GM10248 (cell line): ENCODE results near the gene HOOK2.
"Not testable (repeated sequence)": the region's sequence is repeated elsewhere in the genome, so short reads cannot be mapped to it uniquely, and the experiment has no call there.

Source experiments
- CTCF ChIA-PET: fragments of 300-600 bp; sonication (Branson Sonifier 250); formaldehyde crosslinking; extraction: SDS; loops from one replicate; lab custom pipeline; 2021; ENCODE audit warnings: antibody characterized with exemption; lab: Yijun Ruan, JAX
- POLR2A ChIA-PET: fragments of 350-650 bp; sonication (Branson Sonifier 250); formaldehyde crosslinking; extraction: SDS; loops from one replicate; lab custom pipeline; 2020; ENCODE audit warnings: antibody characterized with exemption; lab: Yijun Ruan, JAX
- DNase-seq: peaks from one replicate; pipeline ENCODE4 v3.0.0; 2012; ENCODE audit errors: extremely low spot score
- TF ChIP-seq, protein P1 (sequence below): IDR thresholded peaks from 2 replicates; pipeline ENCODE4 v1.5.1; 2012; ENCODE audit warnings: mild to moderate bottlenecking, low read depth; ENCODE audit errors: extremely low read depth, missing control alignments, control extremely low read depth

Gene HOOK2

DNA sequence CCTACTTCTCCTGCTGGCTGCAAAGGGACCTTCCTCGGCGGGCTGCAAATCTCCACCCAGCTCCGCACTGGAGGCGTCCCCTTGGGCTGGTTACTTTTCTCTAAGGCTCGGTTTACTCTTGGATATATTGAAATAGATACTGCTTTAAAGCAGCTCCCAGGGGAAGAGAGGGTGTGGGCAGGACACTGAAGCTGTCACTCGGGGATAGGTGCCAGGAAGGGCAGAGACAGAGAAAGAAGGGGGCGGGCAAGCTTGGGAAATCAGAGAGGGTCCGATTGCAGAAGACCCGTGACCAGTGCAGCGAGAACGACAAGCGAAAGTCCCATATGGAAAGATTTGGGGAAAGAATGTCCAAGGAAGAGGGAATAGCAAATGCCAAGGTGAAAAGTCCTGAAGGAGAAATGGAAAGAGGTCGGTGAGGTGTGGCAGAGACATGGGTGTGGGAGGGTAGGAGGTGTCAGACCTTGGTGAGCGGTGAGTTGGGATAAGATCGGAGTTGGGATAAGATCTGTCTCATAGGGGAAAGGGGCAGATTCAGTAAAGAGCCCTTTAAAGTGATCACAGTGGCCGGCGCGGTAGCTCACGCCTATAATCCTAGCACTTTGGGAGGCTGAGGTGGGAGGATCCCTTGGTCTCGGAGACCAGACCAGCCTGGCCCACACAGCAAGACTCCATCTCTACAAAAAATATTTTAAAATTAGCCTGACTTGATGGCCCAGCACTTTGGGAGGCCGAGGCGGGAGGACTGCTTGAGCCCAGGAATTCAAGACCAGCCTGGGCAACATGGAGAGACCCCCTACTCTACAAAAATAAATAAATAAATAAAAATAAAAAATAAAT, 27.1 kb upstream of the HOOK2 start:
- CTCF ChIA-PET: interaction anchor here (0.7 to 17.0 kb wide), 7 partner anchors 10 to 45 kb away, joined by 3 to 399 read pairs (median 11); partner anchors contain the start of gene HOOK2
- TF ChIP-seq, protein P1, sequence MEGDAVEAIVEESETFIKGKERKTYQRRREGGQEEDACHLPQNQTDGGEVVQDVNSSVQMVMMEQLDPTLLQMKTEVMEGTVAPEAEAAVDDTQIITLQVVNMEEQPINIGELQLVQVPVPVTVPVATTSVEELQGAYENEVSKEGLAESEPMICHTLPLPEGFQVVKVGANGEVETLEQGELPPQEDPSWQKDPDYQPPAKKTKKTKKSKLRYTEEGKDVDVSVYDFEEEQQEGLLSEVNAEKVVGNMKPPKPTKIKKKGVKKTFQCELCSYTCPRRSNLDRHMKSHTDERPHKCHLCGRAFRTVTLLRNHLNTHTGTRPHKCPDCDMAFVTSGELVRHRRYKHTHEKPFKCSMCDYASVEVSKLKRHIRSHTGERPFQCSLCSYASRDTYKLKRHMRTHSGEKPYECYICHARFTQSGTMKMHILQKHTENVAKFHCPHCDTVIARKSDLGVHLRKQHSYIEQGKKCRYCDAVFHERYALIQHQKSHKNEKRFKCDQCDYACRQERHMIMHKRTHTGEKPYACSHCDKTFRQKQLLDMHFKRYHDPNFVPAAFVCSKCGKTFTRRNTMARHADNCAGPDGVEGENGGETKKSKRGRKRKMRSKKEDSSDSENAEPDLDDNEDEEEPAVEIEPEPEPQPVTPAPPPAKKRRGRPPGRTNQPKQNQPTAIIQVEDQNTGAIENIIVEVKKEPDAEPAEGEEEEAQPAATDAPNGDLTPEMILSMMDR: no peak
- no peak for DNase-seq
- POLR2A ChIA-PET: interaction anchor here (2.2 kb wide), 1 partner anchor 11 kb away, joined by 9 read pairs; the partner anchor contains the start of gene JUNB

DNA sequence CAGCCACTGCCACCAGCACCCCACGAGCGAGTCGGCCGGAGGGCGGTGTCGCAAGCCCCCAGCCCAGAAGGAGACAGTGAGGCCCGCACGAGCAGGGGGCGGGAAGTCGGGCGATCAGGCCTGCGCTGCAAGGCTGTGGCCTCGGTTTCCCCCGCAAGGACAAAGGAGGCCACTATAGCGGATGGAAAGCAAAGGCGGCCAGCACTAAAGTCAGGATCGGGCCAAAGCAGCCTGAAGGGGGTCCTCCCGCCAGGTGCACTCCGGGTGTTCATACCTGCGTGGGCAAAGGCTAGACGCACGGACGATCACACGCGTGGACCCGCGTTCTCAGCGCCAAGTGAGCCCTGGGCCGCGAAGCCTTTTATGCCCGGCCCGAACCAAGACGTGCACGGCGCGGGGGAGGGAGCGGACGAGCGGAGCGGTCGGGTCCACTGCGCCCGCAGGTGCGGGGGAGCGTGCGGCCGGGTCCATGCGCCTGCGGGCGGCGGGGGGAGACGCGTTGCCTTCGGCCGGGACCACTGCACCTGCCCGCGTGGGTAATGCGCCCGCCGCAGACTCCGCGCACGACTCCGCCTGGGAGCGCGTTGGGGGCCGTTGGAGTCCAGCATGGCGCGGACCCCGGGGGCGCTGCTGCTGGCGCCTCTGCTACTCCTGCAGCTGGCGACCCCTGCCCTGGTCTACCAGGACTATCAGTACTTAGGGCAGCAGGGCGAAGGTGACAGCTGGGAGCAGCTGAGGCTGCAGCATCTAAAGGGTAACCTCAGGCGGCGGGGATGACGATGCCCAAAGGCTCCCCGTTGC, 26.3 kb upstream of the HOOK2 start, which contains the start of the genes PRDX2 and THSD8:
TSS of gene PRDX2 (minus strand) at position 335 of the 801 bp plus-strand sequence. CDS start 539 bp downstream, outside the sequence.
TSS of gene THSD8 (plus strand) at position 604 of the 801 bp plus-strand sequence. CDS start at position 607, 3 bp downstream.
- ChIA-PET POLR2A (interaction anchor here (2.2 kb wide), 1 partner anchor 10 kb away, joined by 9 read pairs; the partner anchor contains the start of gene JUNB), CTCF (interaction anchor here (1.2 to 17.0 kb wide), 7 partner anchors 9 to 46 kb away, joined by 3 to 550 read pairs (median 16); partner anchors contain the start of gene HOOK2)
- DNase-seq: peak; percentile 80
- TF ChIP-seq, protein P1: no peak

DNA sequence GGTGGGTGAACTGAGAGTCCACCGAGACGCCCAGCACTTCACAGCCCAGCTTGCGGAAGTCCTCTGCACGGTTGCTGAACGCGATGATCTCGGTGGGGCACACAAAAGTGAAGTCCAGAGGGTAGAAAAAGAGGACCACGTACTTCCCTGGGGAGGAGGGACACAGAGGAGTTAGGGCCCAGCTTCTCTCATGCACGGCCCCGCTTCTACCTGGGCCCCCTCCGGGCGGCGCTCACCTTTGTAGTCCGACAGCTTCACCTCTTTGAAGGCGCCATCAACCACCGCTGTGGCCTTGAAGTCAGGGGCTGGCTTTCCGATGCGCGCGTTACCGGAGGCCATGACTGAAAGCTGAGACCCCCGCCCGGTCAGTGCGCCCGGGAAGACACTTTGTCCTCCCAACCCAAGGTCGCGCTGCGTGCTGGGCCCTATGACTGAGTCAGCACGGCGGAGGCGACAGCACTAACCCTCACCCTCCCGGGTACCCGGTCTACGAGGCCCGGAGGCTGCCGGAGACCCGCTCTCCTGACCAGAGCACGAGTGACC, 25.6 kb upstream of the HOOK2 start:
- TF ChIP-seq, protein P1: no peak
- ChIA-PET POLR2A (interaction anchor here (2.2 kb wide), 1 partner anchor 9 kb away, joined by 9 read pairs; the partner anchor contains the start of gene JUNB), CTCF (interaction anchor here (3.2 to 17.0 kb wide), 3 partner anchors 24 to 46 kb away, joined by 16 to 550 read pairs (median 399); partner anchors contain the start of gene HOOK2)
- DNase-seq: no peak

DNA sequence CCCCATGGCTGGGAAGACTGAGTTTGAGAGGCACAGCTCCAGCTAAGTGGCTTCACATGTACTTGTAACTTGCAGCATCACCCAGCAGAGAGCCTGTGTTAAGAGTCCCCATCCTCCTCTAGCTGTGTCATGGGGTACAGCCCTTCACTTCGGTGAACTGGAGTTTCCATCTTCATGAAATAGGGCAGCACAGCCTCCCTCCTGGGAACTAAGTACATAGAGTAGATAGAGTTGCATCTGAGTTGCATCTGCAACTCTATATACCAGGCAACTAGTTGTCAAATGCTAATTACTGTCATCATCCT, 25.1 kb upstream of the HOOK2 start:
- CTCF ChIA-PET: interaction anchor here (1.3 to 17.0 kb wide), 3 partner anchors 23 to 123 kb away, joined by 4 to 550 read pairs (median 399); partner anchors contain the start of gene HOOK2
- POLR2A ChIA-PET: interaction anchor here (0.6 to 2.2 kb wide), 2 partner anchors 8 to 40 kb away, joined by 3 to 9 read pairs; partner anchors contain the start of gene JUNB
- TF ChIP-seq, protein P1: no peak
- DNase-seq: no peak

DNA sequence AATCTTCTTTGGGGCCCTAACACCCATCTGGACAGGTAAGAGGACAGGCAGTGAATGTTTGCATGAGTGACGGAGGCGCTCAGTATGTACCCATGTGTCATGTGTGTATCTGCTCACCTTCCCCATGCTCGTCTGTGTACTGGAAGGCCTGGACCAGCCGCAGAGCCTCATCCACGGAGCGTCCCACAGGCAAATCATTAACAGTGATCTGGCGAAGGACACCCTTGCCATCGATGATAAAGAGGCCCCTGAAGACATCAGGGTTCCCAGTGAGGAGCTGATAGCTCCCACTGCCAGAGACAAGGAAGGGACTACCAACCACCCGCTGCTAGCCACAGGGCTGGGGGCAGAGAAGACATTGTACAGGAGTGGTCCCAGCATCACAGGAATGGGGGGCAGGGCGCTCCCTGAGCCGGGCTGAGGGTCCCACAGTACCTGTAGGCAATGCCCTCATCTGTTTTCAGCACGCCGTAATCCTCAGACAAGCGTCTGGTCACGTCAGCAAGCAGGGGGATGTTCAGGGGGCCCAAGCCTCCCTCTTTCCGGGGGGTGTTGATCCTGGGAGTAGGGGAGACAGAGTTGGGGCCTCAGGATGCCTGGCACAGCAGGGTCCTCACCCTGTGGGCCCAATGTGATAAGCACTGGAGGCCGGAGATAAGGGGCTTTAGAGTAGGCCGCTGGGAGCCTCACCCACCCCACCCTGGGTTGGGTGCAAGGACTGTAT, 24.6 kb upstream of the HOOK2 start:
- ChIA-PET CTCF (interaction anchor here (1.3 to 17.0 kb wide), 4 partner anchors 23 to 123 kb away, joined by 4 to 550 read pairs (median 220); partner anchors contain the start of gene HOOK2), POLR2A (interaction anchor here (0.6 to 1.0 kb wide), 3 partner anchors 11 to 61 kb away, joined by 3 to 4 read pairs (median 3); no protein-coding TSS in a partner anchor)
- TF ChIP-seq, protein P1: no peak
- DNase-seq: no peak

DNA sequence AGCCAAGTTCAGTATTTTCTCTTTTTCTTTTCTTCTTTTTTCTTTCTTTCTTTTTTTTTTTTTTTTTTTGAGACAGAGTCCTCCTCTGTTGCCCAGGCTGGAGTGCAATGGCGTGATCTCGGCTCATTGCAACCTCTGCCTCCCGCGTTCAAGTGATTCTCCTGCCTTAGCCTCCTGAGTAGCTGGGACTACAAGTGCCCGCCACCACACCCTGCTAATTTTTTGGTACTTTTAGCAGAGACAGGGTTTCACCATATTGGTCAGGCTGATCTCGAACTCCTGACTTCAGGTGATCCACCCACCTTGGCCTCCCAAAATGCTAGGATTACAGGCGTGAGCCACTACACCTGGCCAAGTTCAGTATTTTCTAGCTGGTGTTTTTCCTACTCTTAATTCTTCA, 22.3 kb upstream of the HOOK2 start:
- POLR2A ChIA-PET: interaction anchor here (0.6 kb wide), 1 partner anchor 20 kb away, joined by 3 read pairs; no protein-coding TSS in a partner anchor
- not testable (repeated sequence) for DNase-seq

More for the DNA sequence above, 22.3 kb upstream of the HOOK2 start:
- CTCF ChIA-PET: interaction anchor here (0.7 to 17.0 kb wide), 11 partner anchors 20 to 227 kb away, joined by 3 to 550 read pairs (median 4); partner anchors contain the start of genes GCDH, GET3, HOOK2 and TRIR
